NOMO-1 (cell line): ENCODE measurements around the gene TNS3.

Experiments used
- DNase-seq, 2 experiments: peaks; one replicate each; lab custom pipeline; 2025; ENCODE audit not compliant: unreplicated experiment in 2 of 2; lab: John Stamatoyannopoulos, UW

The TNS3 gene

GRCh38 chr7:47582764-47583738 lies 1.1 kb upstream of the TNS3 start:
- no peak for DNase-seq

GRCh38 chr7:47581438-47581803 lies 490 bp downstream of the TNS3 start:
- no peak for DNase-seq

GRCh38 chr7:47580811-47581331 lies 1.0 kb downstream of the TNS3 start:
- peak in 1 of 2 experiments; percentile 39 for DNase-seq

GRCh38 chr7:47580175-47580706 lies 1.7 kb downstream of the TNS3 start:
- DNase-seq: no peak

GRCh38 chr7:47579458-47579857 lies 2.5 kb downstream of the TNS3 start:
- DNase-seq: no peak

GRCh38 chr7:47578579-47579270 lies 3.2 kb downstream of the TNS3 start:
- DNase-seq: no peak

GRCh38 chr7:47577321-47577919 lies 4.5 kb downstream of the TNS3 start:
- DNase-seq: peak; percentile 50 to 63

- no peak for DNase-seq
Measured at GRCh38 chr7:47576866-47577306, 5.0 kb downstream of the TNS3 start.

GRCh38 chr7:47576031-47576865 lies 5.7 kb downstream of the TNS3 start:
- DNase-seq: peak; percentile 22 to 36

GRCh38 chr7:47574482-47575329 lies 7.2 kb downstream of the TNS3 start:
- peak; percentile 93 to 97 for DNase-seq

- peak; percentile 25 to 80 for DNase-seq
Measured at GRCh38 chr7:47573758-47574481, 8.0 kb downstream of the TNS3 start.

- no peak for DNase-seq
Measured at GRCh38 chr7:47572939-47573757, 8.8 kb downstream of the TNS3 start.

GRCh38 chr7:47572094-47572445 lies 9.8 kb downstream of the TNS3 start:
- no peak for DNase-seq

GRCh38 chr7:47571331-47572093 lies 10.4 kb downstream of the TNS3 start:
- peak; percentile 51 to 56 for DNase-seq

GRCh38 chr7:47570649-47571050 lies 11.3 kb downstream of the TNS3 start:
- DNase-seq: no peak

- peak; percentile 60 for DNase-seq
Measured at GRCh38 chr7:47568547-47568946, 13.4 kb downstream of the TNS3 start.

- DNase-seq: no peak
Measured at GRCh38 chr7:47568056-47568455, 13.9 kb downstream of the TNS3 start.
